HL-60 (cell line): Measurements from ENCODE around the gene CNTNAP2.

Source experiments
- DNase-seq, 2 experiments: peaks; one replicate each; pipeline ENCODE4 v3.0.0-alpha.2; 2010 to 2020; ENCODE audit warnings: low read depth in 1 of 2, low spot score in 1 of 2
- H3K27ac ChIP-seq: fragments of 250-450 bp; sonication (Bioruptor Pico); replicated peaks from 2 replicates; pipeline ENCODE4 v1.5.1; 2020; ENCODE audit warnings: mild to moderate bottlenecking, moderate library complexity
- H3K27me3 ChIP-seq: fragments of 250-450 bp; sonication (Bioruptor Pico); 2 replicates; pipeline ENCODE4 v1.5.1; 2021; ENCODE audit warnings: mild to moderate bottlenecking, moderate library complexity; ENCODE audit not compliant: insufficient read depth, poor library complexity, severe bottlenecking
- H3K4me3 ChIP-seq: replicated peaks from 2 replicates; pipeline ENCODE4 v1.5.1; 2011; ENCODE audit warnings: mild to moderate bottlenecking, control low read depth, low read length; ENCODE audit not compliant: insufficient read depth
- CTCF ChIP-seq: IDR thresholded peaks from one replicate; pipeline ENCODE4 v1.5.1; 2011; ENCODE audit warnings: low read length, control low read depth, inconsistent platforms; ENCODE audit not compliant: insufficient read depth
- GABPA ChIP-seq: IDR thresholded peaks from 2 replicates; pipeline ENCODE4 v1.6.1; 2012; ENCODE audit warnings: low read depth
- POLR2AphosphoS5 ChIP-seq: IDR thresholded peaks from 2 replicates; pipeline ENCODE4 v1.6.1; 2012; ENCODE audit warnings: low read depth
- REST ChIP-seq: IDR thresholded peaks from 2 replicates; pipeline ENCODE4 v1.6.1; 2012; ENCODE audit warnings: low read depth; ENCODE audit not compliant: insufficient replicate concordance
- SPI1 ChIP-seq: IDR thresholded peaks from 2 replicates; pipeline ENCODE4 v1.6.1; 2012; ENCODE audit warnings: low read depth, mild to moderate bottlenecking, borderline replicate concordance

Gene CNTNAP2

GRCh38 chr7:146276888-146277287, 160.3 kb downstream of the CNTNAP2 start:
- H3K27me3 ChIP-seq = no peaks in the 10 kb centered on the region

DNA sequence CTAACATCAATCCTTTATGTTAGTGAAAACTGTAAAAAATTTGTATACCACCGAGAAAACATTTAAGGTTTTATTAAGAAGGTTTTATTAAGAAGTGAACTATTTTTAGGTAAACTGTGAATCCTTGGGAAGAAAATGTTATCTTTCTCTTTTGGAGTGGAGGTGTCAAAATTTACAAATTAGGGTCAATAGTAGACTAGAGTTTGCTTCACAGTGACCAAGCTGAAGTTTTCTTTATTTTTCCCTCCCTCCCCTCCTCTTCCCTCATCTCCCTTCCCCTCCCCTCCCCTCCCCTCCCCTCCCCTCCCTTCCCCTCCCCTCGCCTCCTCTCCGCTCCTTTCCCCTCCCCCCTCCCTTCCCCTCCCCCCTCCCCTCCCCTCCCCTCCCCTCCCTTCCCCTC, 168.8 kb downstream of the CNTNAP2 start:
- TF ChIP-seq GABPA = no peak
- no peak for TF ChIP-seq REST
- TF ChIP-seq POLR2AphosphoS5 = no peak
- TF ChIP-seq CTCF = no peak
- no peak for TF ChIP-seq SPI1
- DNase-seq = no peak
- Histone ChIP-seq H3K27ac (no peak overlapping the region), H3K27me3 (no peaks in the 10 kb centered on the region), H3K4me3 (no peak overlapping the region)

More at GRCh38 chr7:146276888-146277287, 160.3 kb downstream of the CNTNAP2 start:
- no peak for DNase-seq
- TF ChIP-seq CTCF = no peak
- TF ChIP-seq POLR2AphosphoS5 = no peak
- no peak for TF ChIP-seq SPI1
- no peak for TF ChIP-seq GABPA
- TF ChIP-seq REST = no peak
- no peak overlapping the region for H3K4me3 ChIP-seq
- H3K27ac ChIP-seq = no peak overlapping the region

DNA sequence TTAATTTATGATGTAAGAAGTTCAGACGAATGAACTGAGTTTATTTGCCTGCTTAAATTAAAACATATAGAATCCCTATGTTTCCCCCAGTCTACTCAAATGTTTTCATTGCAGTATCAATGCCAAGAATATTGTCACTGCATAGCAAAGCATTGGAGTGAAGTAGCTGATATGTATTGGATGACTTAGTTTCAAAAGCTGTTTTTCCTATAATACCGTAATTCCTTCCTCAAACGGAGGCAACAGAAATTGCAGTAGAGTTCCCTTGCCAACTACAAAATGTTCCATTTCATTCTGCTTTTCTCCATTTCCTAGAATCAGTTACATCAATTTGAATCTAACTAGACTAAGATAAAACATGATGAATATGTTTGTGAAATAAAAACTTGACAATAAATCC, 174.1 kb downstream of the CNTNAP2 start:
- H3K4me3 ChIP-seq = no peak overlapping the region
- TF ChIP-seq SPI1 (no peak), GABPA (no peak), CTCF (no peak), REST (no peak), POLR2AphosphoS5 (no peak)
- H3K27me3 ChIP-seq = no peaks in the 10 kb centered on the region
- no peak overlapping the region for H3K27ac ChIP-seq
- DNase-seq = no peak
